SK-N-MC (cell line): Measurements from ENCODE around the gene ADAMTS13.

Source experiments
- DNase-seq: peaks from one replicate; pipeline ENCODE4 v3.0.0-alpha.2; 2011; ENCODE audit warnings: low read depth, low spot score
- H3K27ac ChIP-seq: fragments of 200-600 bp; sonication (generic); 2 replicates; pipeline ENCODE4 v1.5.1; 2016; ENCODE audit warnings: mixed run types
- H3K36me3 ChIP-seq: fragments of 200-600 bp; sonication (generic); 2 replicates; pipeline ENCODE4 v1.6.1; 2017; ENCODE audit warnings: antibody characterized with exemption, low read length, mixed read lengths; ENCODE audit not compliant: insufficient read depth
- H3K4me3 ChIP-seq: fragments of 200-600 bp; sonication (generic); 2 replicates; pipeline ENCODE4 v1.5.1; 2016
- H3K9ac ChIP-seq: fragments of 200-600 bp; sonication (generic); 2 replicates; pipeline ENCODE4 v1.8.0; 2017; ENCODE audit warnings: mixed run types, mixed read lengths; ENCODE audit not compliant: insufficient read length
- H3K9me3 ChIP-seq: fragments of 200-600 bp; sonication (generic); 2 replicates; pipeline ENCODE4 v1.6.1; 2017; ENCODE audit warnings: low read depth, mild to moderate bottlenecking, antibody characterized with exemption, low read length, moderate library complexity, mixed read lengths
- EZH2 ChIP-seq: fragments of 200-600 bp; sonication (generic); IDR thresholded peaks from one replicate; pipeline ENCODE4 v1.6.1; 2017; ENCODE audit warnings: antibody characterized with exemption
- FOXP2 ChIP-seq: optimal IDR thresholded peaks from 2 replicates; pipeline ENCODE3; 2011; ENCODE audit warnings: mild to moderate bottlenecking, moderate library complexity; ENCODE audit not compliant: insufficient read depth; ENCODE audit errors: extremely low read length, control extremely low read depth
- POLR2AphosphoS5 ChIP-seq: IDR thresholded peaks from 2 replicates; pipeline ENCODE4 v1.6.1; 2012; ENCODE audit warnings: mild to moderate bottlenecking, low read depth, low read length, borderline replicate concordance

Gene ADAMTS13

DNA sequence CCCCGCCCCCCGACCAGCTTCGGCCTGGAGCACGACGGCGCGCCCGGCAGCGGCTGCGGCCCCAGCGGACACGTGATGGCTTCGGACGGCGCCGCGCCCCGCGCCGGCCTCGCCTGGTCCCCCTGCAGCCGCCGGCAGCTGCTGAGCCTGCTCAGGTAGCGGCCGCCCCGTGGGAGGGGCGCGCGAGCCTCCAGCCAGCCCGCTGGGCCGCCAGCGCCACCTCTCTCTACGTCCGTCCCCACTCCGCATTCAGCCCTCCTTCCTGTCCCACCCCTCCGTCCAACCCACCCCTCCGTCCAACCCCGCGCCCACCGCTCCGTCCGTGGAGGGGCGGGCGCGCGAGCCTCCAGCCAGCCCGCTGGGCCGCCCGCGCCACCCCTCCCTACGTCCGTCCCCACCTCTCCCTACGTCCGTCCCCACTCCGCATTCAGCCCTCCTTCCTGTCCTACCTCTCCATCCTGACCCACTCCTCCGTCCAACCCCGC lies 6.5 kb downstream of the ADAMTS13 start:
- Histone ChIP-seq H3K9ac (no peak overlapping the region), H3K4me3 (no peak overlapping the region), H3K27ac (no peak overlapping the region), H3K36me3 (no peaks in the 10 kb centered on the region), H3K9me3 (no peaks in the 10 kb centered on the region)
- TF ChIP-seq FOXP2 (no peak), POLR2AphosphoS5 (no peak), EZH2 (no peak)
- DNase-seq = no peak

DNA sequence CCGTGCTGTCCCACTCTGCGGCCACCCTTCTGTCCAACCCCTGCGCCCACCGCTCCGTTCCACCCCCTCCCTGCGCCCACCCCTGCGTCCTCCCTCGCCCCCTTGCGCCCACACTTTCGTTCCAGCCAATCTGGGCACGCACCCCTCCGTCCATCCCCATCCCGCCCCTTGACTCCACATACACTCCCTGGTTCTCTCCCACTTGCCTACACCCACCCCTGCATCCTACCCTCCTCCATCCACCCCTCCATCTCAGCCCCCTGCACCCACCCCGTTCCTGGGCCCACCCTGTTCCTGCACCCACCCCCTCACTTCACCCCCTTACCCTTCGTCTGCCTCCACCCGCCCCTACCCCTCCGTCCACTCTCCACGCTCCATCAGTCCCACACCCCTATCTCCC lies 7.0 kb downstream of the ADAMTS13 start:
- no peak overlapping the region for H3K9ac ChIP-seq
- TF ChIP-seq EZH2 (no peak), POLR2AphosphoS5 (no peak), FOXP2 (no peak)
- no peak for DNase-seq
- H3K36me3 ChIP-seq = no peaks in the 10 kb centered on the region
- no peak overlapping the region for H3K27ac ChIP-seq
- H3K9me3 ChIP-seq = no peaks in the 10 kb centered on the region
- no peak overlapping the region for H3K4me3 ChIP-seq

DNA sequence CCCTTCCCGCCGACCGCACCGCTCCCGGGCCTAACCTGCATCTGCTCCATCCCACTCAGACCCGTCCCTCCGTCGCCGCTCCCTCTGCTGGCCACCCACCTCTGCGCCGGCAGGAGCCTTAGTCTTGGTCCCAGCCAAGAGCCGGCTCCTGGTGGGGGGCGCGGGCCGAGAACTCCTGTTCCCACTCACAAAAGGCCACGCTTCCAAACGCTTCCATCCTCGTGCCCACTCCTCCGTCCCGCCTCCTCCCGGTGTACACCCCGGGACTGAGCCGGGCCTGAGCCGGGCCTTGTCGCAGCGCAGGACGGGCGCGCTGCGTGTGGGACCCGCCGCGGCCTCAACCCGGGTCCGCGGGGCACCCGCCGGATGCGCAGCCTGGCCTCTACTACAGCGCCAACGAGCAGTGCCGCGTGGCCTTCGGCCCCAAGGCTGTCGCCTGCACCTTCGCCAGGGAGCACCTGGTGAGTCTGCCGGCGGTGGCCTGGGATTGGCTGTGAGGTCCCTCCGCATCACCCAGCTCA lies 7.5 kb downstream of the ADAMTS13 start:
- no peaks in the 10 kb centered on the region for H3K36me3 ChIP-seq
- no peak overlapping the region for H3K9ac ChIP-seq
- no peak for DNase-seq
- no peak overlapping the region for H3K4me3 ChIP-seq
- H3K9me3 ChIP-seq = no peaks in the 10 kb centered on the region
- H3K27ac ChIP-seq = no peak overlapping the region
- TF ChIP-seq POLR2AphosphoS5 (no peak), EZH2 (no peak), FOXP2 (no peak)

DNA sequence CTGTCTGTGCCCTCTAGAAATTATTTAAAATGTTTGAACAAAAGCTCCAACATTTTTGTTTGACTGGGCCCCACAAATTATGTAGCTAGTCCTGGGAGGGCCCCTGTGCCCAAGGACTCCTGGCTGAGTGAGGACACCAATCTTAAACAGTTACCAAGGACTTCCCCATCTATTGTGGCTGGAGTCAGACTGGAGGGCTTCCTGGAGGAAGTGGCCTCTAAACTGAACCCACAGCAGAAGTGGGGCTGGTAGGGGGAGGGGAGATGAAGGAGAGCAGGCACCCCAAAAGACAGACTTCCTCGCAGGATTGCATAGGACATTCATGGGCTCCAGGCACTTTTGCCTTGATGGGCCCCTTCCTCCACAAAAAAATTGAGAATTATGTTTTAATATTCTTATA lies 8.1 kb downstream of the ADAMTS13 start:
- H3K27ac ChIP-seq = no peak overlapping the region
- no peak for DNase-seq
- no peak overlapping the region for H3K4me3 ChIP-seq
- H3K9me3 ChIP-seq = no peaks in the 10 kb centered on the region
- H3K36me3 ChIP-seq = no peaks in the 10 kb centered on the region
- no peak overlapping the region for H3K9ac ChIP-seq
- TF ChIP-seq FOXP2 = no peak

DNA sequence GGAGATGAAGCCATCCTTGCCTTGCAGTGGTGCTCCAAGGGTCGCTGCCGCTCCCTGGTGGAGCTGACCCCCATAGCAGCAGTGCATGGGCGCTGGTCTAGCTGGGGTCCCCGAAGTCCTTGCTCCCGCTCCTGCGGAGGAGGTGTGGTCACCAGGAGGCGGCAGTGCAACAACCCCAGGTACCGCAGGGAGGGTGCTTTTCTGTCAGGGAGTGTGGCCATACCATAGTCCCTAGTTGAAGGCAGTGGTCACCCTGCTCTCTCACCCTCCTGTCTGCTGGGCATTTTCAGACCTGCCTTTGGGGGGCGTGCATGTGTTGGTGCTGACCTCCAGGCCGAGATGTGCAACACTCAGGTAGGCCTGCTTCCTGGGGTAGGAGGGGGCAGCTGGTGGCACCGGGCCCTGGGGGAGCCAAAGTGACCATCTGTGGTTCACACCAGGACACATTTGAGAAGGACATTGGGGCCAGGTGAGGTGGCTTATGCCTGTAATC lies 11.2 kb downstream of the ADAMTS13 start:
- H3K4me3 ChIP-seq = no peak overlapping the region
- H3K36me3 ChIP-seq = no peaks in the 10 kb centered on the region
- no peak overlapping the region for H3K27ac ChIP-seq

DNA sequence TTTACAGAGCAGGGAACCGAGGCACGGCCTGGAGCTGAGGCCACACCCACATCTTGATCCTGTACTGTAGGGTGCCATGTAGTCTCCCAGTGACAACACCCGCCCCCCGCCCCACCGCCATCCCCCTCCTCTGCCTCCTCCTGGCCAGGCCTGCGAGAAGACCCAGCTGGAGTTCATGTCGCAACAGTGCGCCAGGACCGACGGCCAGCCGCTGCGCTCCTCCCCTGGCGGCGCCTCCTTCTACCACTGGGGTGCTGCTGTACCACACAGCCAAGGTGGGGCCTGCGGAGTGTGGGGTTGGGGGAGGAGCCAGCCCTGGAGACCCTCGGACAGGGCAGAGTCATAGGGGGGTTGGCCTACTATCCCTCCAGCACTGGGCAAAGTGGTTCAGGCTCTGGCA lies 14.5 kb downstream of the ADAMTS13 start:
- H3K4me3 ChIP-seq = no peak overlapping the region
- no peak for TF ChIP-seq EZH2
- TF ChIP-seq POLR2AphosphoS5 = no peak
- no peak for TF ChIP-seq FOXP2
- H3K27ac ChIP-seq = no peak overlapping the region
- H3K36me3 ChIP-seq = no peaks in the 10 kb centered on the region
- no peaks in the 10 kb centered on the region for H3K9me3 ChIP-seq
- no peak overlapping the region for H3K9ac ChIP-seq
- DNase-seq = no peak

More for the DNA sequence above, 11.2 kb downstream of the ADAMTS13 start:
- H3K9me3 ChIP-seq = no peaks in the 10 kb centered on the region
- DNase-seq = no peak
- TF ChIP-seq EZH2 (no peak), POLR2AphosphoS5 (no peak), FOXP2 (no peak)
- no peak overlapping the region for H3K9ac ChIP-seq

DNA sequence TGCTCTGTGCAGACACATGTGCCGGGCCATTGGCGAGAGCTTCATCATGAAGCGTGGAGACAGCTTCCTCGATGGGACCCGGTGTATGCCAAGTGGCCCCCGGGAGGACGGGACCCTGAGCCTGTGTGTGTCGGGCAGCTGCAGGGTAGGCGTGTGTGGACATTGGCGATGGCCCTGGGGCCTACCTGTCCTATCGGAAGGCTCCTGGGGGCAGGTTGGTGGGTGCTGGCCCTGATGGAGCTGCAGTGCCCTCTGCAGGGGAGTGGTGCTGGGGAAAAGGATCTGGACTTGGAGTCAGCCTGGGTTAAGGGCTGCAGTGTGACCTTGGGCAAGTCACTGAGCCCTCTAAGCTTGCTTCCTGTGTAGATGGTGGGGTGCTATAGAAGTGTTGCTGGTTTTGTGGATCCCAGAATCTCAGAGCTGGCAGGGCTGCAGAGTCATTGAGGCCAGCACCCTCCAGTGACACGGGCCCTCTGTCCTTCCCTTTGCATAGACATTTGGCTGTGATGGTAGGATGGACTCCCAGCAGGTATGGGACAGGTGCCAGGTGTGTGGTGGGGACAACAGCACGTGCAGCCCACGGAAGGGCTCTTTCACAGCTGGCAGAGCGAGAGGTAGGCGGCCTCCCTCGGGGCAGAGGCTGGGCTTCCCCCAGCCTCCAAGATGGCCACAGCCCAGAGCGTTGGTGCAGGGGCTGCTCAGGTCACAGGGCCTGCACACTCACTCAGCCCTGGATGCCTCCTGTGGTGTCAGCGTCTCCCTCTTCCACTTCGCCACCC lies 15.8 kb downstream of the ADAMTS13 start:
- no peak for TF ChIP-seq EZH2
- no peak for TF ChIP-seq FOXP2
- TF ChIP-seq POLR2AphosphoS5 = no peak
- H3K4me3 ChIP-seq = no peak overlapping the region
- no peaks in the 10 kb centered on the region for H3K9me3 ChIP-seq
- H3K36me3 ChIP-seq = no peaks in the 10 kb centered on the region
- no peak overlapping the region for H3K9ac ChIP-seq
- DNase-seq = no peak
- no peak overlapping the region for H3K27ac ChIP-seq

DNA sequence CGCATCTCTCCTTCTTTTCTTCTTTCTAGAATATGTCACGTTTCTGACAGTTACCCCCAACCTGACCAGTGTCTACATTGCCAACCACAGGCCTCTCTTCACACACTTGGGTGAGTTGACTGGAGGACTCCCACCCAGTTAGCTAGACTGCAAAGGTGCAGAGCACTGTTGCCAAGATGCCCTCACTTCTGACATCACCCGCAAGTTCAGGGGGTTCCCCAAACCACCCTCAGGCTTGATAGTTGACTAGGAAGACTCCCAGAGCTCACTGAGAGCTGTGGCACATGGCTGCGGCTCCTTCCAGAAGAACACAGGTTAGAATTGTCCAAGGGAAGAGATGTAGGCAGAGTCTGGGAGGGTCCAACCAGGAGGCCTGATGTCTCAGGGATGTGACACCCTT lies 17.2 kb downstream of the ADAMTS13 start:
- H3K9ac ChIP-seq = no peak overlapping the region
- H3K36me3 ChIP-seq = no peaks in the 10 kb centered on the region
- TF ChIP-seq POLR2AphosphoS5 (no peak), FOXP2 (no peak), EZH2 (no peak)
- H3K4me3 ChIP-seq = no peak overlapping the region
- H3K27ac ChIP-seq = no peak overlapping the region
- no peak for DNase-seq
- H3K9me3 ChIP-seq = no peaks in the 10 kb centered on the region

DNA sequence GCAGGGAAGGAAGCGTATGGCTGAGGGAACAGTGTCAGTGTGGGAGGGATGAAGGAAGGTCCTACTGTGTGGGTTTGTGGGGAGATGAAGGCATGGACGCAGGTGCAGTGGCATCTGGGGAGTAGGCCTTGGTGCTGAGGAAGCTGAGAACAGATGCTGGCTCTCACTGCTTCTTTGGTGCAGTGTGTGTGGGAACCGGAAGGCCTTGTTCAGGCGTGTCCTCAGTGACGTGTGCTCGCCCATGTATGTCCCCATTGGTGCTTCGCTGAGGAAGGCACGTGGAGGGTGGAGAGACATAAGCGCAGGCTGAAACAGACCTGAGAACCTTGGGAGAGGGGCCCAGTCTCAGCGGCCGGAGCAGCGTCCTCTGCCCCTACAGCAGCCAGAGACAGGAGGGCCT lies 18.7 kb downstream of the ADAMTS13 start:
- no peak overlapping the region for H3K9ac ChIP-seq
- H3K4me3 ChIP-seq = no peak overlapping the region
- H3K27ac ChIP-seq = no peak overlapping the region
- no peaks in the 10 kb centered on the region for H3K9me3 ChIP-seq
- no peak for TF ChIP-seq POLR2AphosphoS5
- TF ChIP-seq FOXP2 = no peak
- TF ChIP-seq EZH2 = no peak
- no peaks in the 10 kb centered on the region for H3K36me3 ChIP-seq
- DNase-seq = no peak

DNA sequence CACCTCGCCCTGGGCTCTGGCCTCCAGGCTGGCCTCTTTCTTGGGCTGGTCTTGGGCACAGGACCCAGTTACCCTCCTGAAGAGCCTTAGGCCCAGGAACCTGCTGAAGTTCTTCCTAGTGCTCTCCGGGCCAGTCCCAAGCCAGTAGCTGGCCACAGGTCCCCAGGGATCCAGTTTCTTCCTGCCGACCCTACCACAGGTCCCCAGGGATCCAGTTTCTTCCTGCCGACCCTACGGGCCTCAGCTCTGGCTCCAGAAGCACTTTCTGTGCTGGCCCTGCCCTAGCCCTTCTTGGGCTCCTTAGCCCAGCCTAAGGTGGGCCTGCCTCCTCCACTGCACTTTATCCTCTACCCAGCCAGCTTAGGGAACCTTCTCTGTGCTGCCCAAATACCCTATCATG lies 19.4 kb downstream of the ADAMTS13 start:
- Histone ChIP-seq H3K9ac (no peak overlapping the region), H3K4me3 (no peak overlapping the region), H3K36me3 (no peaks in the 10 kb centered on the region), H3K9me3 (no peaks in the 10 kb centered on the region), H3K27ac (no peak overlapping the region)
- no peak for DNase-seq
- no peak for TF ChIP-seq POLR2AphosphoS5
- TF ChIP-seq FOXP2 = no peak
- TF ChIP-seq EZH2 = no peak
